GM18870 (cell line): ENCODE data around the gene TUBG2.
"Not testable (repeated sequence)": the region's sequence is repeated elsewhere in the genome, so short reads cannot be mapped to it uniquely, and the experiment has no call there.

ENCODE experiments used
- ATAC-seq: cut with Tn5 transposase; IDR thresholded peaks from one replicate; pipeline ENCODE4 v1.9.1; 2021; ENCODE audit warnings: moderate library complexity; ENCODE audit not compliant: unreplicated experiment

Gene TUBG2

DNA sequence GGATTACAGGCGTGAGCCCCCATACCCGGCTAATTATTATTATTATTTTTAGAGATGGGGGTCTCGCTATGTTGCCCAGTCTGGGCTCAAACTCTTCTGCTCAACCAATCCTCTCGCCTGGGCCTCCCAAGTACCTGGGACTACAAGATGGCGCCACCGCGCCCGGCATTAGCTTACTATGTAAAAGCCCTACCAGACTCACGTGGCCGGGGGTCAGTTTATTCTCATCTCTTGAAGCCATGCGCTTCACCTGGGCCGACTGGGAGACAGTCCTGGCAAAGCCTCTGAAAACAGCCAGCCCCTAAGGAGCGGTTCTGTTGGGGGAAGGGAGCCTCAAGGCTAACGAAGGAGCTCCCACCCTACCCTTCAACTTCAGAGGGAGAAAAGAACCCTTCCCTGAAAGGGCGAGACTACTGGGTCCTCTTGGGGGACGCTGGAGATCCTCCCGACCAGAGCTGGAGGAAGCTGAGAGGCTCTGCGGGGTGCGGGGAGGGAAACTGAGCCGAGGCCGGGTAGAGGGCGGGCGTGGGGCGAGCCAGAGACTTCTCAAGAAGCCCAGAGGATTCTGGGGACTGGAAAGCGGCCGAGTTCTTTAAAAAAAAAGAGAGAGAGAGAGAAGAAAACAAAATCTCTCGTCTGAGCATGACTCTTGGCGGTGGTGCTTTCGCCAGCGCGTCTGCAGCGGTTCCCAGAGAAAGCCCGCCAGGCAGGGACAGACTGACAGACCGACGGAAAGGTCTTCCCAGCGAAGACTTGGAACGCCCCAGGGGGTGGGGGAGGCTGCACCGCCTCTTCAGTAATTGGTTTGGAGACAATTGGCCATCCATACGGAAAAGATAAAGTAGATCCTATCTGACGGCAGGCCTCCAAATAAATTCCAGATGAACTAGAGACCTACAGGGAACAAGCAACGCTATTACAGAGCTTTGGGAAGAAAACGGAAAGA lies 5.6 kb upstream of the TUBG2 start:
- ATAC-seq = no peak

DNA sequence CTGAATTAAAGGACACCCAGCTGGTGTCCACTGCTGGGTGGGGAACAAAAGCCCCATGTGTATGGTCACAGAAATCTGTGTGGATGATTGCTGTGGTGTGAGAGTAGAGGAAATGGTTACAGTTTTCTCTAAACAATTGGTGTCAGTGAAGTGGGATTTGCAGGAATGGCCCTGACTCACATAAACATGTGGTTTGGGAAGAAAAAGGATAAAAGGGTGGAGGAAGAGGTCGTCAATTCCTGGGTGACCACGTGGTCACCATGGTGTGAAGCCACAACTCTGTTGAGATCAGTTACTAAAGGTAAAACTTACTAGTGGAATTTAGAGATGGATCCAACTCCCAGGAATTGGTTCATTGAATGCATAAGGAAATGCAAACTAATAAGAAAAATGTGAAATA lies 3.6 kb upstream of the TUBG2 start:
- ATAC-seq = no peak

DNA sequence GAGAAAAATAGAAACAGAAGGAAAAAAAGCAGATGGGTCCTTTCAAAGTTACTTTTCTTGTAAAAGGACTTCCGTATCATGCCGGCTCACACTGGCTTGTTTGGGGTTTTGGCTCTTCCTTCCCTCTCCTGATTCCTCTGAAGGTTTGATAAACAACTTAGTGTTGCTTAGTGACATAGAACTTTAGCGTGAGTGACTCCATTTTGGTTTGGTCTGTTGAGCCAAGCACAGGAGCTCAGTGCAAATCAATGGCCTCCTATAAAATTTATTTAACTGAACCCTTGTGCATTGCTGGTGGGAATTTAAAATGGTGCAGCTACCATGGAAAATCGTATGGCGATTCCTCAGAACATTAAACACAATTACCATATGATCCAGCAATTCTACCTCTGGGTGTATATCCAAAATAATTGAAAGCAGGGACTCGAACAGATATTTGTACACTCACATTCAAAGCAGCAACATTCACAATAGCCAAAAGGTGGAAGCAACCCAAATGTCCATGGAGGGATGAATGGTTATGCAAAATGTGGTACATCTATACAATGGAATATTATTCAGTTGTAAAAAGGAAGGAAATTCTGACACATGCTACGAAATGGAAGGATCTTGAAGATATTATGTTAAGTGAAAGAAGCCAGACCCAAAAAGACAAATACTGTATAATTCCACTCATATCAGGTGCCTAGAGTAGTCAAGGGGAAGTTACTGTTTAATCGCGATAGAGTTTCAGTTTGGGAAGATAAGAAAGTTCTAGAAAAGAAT lies 1.1 kb upstream of the TUBG2 start:
- ATAC-seq = no peak

DNA sequence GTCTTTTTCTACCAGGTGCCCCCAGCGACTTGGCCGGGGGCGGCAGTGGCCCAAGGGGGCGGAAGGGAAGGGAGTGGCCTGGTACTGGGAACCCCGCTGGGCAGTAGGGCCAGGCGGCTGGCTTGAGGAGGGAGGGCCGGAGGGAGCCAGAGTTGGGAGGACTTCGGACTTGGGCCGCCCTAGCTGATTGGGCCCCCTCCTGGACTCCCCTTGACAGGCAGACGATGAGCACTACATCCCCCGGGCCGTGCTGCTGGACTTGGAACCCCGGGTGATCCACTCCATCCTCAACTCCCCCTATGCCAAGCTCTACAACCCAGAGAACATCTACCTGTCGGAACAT lies 819 bp downstream of the TUBG2 start:
- ATAC-seq = not testable (repeated sequence)

DNA sequence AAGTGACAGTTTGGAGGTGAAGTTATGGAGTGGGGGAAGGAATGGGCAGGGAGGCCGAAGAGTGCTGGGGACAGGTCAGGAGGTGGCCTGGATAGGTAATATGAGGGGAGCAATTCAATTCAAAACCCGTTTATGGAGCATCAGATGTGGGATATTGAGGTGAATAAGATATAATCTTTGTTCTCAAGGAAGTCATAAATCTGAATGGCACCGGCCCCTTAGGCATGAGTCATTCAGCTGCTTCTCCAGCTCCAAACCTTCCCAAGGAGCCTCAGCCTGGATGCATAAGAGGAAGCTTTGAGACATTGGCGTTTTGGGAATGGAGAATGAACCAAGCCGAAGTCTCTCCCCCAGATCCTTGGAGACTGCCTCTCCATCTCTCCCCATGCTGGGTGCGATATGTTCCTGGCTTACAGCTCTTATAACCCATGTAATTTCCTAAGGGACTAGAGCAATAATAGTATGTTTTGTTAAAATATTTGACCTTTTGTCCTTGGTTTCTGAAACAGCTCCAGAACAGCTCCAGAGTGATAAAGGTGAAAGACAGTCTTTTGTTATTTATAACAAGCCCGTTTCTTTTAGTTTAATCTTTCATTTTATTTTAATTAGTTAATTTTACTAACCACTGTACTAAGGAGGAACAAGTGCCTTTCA lies 1.7 kb downstream of the TUBG2 start:
- ATAC-seq = no peak

DNA sequence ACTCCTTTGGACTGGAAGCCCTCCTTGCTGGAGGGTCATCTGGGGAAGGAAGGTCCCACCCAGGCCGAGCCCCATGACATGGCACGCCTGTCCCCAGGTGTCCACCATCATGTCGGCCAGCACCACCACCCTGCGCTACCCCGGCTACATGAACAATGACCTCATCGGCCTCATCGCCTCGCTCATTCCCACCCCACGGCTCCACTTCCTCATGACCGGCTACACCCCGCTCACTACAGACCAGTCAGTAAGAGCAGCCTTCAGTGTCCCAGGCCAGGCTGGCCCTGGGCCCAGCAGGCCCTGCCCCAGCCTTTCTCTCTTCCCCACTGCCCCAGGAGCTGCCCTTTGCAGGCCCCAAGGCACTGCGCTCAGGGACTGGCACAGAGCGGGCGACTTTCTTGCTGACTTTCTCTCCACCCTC lies 6.5 kb downstream of the TUBG2 start:
- no peak for ATAC-seq

DNA sequence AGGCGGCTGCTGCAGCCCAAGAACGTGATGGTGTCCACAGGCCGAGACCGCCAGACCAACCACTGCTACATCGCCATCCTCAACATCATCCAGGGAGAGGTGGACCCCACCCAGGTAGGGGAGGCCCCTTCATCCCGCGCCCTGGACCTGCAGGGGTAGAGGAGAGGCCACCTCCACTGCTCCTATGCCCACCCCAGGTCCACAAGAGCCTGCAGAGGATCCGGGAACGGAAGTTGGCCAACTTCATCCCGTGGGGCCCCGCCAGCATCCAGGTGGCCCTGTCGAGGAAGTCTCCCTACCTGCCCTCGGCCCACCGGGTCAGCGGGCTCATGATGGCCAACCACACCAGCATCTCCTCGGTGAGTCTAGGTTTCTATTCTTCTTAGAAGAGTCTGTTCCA lies 7.0 kb downstream of the TUBG2 start:
- not testable (repeated sequence) for ATAC-seq

DNA sequence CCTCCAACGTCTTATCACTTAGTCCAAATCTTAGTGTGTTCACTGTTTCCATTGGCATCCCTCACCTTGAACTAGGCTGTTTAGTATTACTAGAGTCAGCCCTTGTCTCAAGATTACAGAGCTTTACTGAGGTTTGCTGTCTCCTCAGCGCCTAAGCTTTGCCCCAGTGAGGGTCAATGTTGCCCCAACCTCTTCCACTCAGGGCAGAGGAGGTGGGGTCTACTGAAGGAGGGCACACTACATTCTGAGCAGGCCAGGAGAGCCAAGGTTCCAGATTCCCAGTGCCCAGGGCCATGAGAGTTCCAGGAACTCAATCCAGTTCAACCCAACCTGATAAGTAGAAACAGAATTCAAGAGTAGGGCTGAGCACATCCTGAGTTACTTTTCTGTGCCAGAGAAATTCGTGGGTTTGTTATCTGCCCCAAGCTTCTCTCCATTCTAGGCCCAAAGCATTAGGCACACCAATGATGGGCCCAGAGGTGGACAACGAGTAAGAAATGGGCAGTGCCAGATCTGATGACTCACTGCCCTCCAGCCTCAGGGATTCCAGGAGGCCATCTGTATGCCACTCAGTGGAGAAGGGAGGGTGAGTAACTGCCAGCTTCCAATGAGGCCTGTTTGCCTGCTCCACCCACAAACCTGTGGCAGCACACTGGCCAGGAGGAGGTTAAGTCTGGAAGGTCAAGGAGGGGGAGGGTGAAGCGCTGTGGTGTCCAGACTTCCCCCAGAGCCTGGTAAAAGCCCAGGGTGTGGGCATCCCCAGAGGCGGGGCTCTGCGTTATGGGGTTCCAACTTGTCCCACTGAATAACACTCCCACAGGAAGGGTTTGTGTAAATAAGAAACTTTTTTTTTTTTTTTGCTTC lies 8.2 kb downstream of the TUBG2 start:
- ATAC-seq = no peak

DNA sequence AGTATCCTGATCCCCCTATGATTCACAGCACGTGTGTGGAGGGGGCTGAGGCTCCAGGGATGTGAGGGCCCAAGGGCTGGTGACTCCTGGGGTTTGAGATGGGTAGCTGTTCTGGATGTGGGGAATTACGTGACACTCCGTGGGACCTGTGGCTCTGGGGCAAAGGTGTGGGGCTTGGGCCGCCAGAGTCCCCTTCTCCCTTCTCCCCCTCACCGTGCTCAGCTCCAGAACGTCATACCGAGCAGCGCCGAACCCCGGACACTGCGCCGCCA lies 10.6 kb downstream of the TUBG2 start:
- ATAC-seq = no peak

DNA sequence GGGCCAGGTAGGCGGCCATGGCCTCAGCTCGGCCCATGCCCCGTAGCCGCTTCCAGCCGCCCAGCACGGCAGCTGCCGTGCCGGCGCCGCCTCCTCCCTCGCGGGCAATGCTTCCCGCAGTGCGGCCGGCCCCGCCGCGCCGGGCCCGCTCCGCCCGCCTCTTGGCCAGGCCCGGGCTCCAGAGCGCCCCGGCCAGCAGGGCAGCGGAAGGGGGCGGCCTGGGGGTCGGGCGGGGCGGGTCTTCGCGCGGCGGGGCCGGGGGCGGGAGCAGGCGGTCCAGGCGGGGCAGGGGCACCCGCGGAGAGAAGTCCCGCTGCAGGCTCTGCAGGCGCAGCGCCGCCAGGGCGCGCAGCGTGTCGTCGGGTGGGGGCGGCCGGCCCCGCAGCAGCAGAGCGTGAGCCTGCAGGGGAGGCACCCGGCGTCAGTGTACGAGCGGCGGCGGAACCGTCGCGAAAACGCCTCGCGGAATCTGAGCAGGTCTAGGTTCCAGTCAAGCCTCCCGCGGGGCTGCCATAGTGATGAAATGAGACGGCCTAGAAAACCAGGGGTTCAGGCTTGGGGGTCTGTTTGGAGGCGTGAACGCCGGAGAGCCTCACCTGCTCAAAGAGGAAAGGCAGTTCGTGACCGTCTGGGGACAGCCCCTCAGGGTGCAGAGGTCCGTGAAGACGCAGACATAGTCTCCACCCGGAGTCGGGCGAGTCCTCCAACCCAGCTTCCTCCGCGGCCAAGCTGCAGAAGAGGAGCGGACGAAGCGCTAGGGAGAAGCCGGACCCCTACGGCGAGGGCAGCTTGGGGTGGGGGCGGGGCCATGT lies 11.1 kb downstream of the TUBG2 start:
- ATAC-seq = no peak

DNA sequence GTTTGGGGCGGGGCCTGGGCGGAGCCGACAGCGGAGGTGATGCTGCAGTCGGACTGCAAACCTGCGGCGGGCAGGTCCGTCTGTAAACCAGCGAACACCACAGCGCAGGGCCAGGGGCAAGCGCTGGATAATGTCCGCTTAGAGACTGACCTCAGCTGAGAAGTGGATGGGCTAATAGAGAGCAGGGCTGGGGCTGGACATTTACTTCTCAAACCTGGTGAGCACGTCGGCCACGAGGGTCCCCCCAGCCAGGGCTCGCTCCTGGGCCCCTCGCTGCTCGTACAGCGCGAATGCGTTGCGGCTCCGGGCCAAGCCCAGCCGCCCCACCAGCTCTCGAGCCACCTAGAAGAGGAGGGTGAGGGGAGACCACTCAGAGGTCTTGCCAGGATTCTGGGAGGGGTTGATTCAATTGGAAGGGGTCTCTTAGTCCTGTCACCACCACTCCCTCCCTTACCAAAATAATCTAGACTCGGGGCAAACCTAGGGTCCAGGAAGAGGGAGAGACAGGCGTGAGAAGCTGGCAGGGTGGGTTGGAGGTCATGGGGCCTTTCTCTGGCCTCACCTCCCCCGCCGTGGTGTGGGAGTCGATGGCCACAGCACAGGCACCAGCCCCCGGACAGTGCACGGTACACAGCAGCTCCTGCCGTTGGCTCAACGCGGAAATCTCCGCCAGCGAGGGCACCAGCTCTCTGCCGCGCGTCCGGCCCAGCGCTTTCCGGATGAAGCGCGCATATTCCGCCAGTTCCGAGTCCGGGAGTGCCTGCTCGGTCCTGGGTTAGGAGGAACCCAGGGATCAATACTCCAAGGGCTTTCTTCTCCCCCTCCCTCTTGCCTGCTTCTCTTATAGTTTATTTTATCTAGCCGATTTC lies 11.9 kb downstream of the TUBG2 start:
- no peak for ATAC-seq

DNA sequence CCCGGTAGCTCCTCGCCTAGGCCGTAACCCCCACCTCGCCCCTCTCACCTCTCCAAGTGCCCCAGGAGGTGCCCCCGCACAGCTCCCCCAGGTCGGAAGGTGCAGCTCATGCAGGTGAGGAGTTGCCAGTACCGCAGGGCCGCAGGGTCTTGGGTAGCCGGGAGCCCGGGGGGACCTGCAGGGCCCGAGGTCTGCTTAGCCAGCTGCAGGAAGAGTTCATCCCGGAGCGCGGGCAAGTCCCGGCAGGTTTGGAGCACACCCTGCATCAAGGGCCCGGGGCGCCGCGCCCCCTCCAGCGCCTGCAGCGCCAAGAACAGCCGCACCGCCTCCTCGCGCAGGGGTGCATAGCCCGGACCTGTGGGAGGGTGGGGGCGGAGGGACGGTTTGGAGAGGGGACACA lies 13.0 kb downstream of the TUBG2 start:
- ATAC-seq = no peak

DNA sequence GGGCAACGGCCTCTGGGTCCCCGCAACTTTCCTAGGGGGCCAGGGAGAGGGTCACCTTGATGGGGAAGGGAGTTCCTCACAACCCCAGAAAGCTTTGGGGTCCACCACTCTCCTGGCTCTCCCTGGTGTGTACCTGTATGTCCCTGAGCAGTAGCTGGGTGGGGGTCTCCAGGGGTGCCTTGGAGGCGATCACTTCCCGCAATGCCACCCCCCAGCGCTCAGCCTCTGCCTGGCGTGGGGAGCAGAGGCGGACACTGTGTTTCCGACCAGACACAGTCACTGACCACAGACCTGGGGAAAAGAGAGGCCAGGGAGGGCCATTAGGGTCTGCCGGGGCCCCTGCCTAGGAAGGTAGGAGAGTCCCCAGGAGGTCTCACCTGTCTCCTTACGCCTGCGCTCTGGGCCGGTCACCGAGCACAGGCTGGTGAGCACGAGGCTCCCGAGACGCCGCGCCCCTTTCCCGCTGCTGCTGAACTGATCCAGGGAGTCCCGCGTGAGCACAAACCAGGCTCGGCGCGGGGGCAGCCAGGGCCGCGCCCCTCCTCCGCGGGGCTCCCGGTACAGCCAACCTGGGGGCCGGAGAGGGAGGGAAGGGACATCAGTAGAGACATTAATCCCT lies 14.3 kb downstream of the TUBG2 start:
- no peak for ATAC-seq

DNA sequence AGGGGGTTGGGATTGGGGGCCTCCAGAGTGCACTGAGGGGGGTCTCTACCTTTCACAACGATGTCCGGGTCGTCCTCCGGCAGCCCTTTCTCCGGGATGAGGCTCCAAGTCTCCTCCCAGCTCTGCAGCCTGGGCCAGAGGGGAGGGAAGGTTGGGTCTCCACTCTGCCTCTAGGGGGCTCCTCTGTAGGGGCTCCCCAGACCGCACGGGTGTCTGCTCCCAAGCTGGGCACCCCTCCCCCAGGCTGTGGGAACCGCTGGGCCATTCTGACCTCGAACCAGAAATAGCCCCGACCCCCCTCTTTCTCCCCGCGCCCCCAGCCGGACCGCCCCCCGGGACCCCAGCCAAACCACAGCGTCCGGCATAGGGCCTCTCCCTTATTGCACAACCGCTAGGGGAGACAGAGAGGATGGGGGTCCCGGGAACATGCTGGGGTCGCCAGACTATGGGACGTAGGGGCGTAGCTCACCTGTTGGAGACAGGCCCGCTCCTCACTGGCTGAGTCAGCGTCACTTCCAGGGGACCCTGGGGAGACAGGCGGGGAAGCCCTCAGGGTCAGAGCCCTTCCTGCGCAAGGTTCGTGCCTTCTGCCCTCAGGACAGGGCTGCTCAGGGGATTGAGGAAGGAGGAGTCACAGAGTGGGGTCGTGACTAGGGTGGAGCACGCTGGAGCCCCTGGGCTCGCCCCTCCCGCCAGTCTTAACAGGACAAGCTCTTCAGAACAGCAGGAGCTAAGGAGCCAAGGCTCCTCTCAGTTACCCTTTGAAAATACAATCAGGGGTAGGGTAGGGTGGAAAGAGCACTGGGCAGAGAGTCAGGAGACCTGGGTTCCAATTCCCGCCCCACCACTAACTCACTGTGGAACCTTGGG lies 15.0 kb downstream of the TUBG2 start:
- ATAC-seq = no peak

DNA sequence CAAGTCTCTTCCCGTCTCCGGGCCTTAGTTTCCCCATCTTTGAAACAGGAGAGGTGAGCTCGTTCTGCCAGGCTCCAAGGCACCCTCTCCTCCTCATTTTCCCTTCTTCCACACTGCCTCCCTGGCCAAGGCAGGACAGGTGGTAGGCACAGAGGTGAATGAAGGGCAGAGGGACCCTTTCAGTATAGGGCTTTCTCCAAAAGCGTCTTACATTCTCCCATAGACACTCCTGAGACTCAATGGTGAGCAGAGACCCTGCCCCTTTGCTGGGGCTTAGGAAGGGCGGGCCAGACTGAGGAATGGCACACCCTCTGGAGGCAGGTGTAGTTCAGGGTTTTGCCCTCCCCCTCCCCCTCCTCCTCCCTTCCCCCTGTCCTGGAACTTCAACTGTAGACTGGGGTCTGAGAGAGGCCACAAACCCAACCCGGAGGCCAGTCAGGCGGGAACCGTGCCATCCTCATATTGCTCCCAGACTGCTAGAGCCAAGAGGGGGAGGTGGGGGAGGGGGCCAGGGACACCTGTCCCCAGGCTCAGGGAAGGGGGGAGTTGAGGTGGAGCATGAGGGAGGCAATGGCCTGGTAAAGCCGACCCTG lies 15.8 kb downstream of the TUBG2 start:
- ATAC-seq = no peak

DNA sequence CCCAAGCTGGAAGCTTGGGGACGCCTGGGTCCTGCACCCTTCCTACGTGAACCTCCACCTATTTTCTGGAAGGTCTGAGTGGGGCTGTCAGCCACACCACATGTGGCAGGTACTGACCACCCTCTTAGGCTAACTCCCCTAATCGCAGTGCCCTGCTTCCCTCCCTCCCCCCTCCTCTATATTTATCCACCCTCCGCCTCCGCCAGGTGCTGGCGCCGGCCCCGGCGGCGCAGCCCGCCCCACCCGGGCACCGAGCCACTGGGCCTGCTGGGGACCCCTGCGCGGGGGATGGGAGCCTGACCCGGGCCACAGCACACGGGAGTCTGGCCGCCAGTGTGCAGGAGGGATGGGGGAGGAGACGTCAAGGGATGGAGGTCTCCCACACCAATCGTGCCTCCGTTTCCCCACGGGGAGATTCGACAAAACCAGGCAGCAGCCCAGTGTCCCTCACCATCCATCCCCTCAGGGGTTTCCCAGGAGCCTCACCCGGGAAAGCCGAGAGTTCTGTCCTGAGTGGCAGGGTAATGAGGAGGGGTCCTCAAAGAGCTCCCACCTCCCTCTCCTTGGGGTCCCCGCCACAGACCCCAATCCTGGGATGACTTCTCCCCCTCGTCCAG lies 16.4 kb downstream of the TUBG2 start:
- ATAC-seq = no peak

DNA sequence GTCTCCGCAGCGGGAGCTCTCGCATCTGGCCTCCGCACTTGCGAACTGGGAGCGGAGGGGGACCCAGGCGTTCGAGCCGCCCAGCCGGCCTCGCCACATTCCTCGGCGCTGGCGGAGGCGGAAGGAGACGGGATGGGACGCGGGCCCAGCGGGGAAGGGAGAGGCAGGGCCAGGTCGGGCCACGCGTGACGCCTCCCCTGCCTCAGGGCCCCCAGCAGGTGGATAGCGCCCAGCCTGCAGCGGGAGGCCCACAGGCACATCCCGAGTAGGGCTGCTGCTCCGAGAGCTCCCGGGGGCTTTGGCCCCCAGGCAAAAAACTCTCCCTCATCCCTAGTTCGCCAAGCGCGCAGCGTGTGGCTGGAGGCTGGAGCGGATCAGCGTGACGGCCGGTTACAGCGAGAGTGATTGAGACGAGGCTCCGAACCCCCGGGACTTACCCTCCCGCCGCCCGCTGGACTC lies 16.9 kb downstream of the TUBG2 start:
- no peak for ATAC-seq
